Body of pancreas (tissue), 4 donors: ENCODE results near the gene CFAP54.

Source experiments
- CTCF ChIP-seq, 7 experiments: fragments of 450-650 bp in 4 of 7; fragments of 200-600 bp in 3 of 7; sonication (generic) in 3 of 7; IDR thresholded peaks; one replicate each; pipeline ENCODE4 v1.5.1; 2016 to 2019; ENCODE audit warnings: antibody characterized with exemption in 7 of 7
- POLR2A ChIP-seq, 3 donors: fragments of 450-650 bp; IDR thresholded peaks; one replicate each; pipeline ENCODE4 v1.6.1; 2016; ENCODE audit warnings: antibody characterized with exemption in 3 of 3, mild to moderate bottlenecking in 2 of 3

DNA sequence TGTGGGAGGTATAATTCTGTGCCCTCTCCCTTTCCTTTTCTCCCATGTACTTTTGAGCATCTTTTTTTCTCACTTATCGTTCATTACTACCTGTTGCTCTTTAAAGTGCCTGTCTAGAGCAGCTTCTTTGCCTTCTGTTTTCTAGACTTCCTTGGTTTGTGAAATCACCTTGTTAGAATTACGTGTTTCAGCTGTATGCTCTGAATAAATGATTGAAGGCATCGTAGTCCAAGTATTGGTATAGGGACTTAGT, 419.0 kb downstream of the CFAP54 start:
- no peak for TF ChIP-seq POLR2A (IDR thresholded peaks at IDR 0.05)
- no peak for TF ChIP-seq CTCF (IDR thresholded peaks at IDR 0.05)
